Activated T-helper 17 cell treated with anti-CD3 and anti-CD28 coated beads, Interleukin-2, amount 50 U/mL, for 72 hours (primary cell): ENCODE data around the gene KRTAP5-1. TPM values are rescaled to one million over a fixed set of nuclear protein-coding genes. Genes with fewer than 3 reads are reported as not detected.
A peak's percentile ranks its signal among the peaks of the same experiment; 100 is the strongest.

Experiments
- ATAC-seq: fragments of 150-1000 bp; cut with Tn5 transposase; replicated peaks from 2 replicates; pipeline ENCODE4 v1.10.0; 2021; ENCODE audit warnings: mild to moderate bottlenecking, moderate library complexity
- H3K27ac Mint-ChIP-seq: one replicate; pipeline ENCODE4 v1.8.0; 2022; ENCODE audit warnings: mixed read lengths
- H3K27me3 Mint-ChIP-seq: one replicate; pipeline ENCODE4 v1.8.0; 2022; ENCODE audit warnings: mixed read lengths
- H3K36me3 Mint-ChIP-seq: one replicate; pipeline ENCODE4 v1.8.0; 2022; ENCODE audit warnings: low read depth, mild to moderate bottlenecking, mixed read lengths
- H3K4me1 Mint-ChIP-seq: one replicate; pipeline ENCODE4 v1.8.0; 2022; ENCODE audit warnings: mixed read lengths
- H3K4me3 Mint-ChIP-seq: one replicate; pipeline ENCODE4 v1.8.0; 2022; ENCODE audit warnings: mild to moderate bottlenecking, mixed read lengths
- H3K9me3 Mint-ChIP-seq: one replicate; pipeline ENCODE4 v1.8.0; 2022; ENCODE audit warnings: mixed read lengths
- total RNA-seq, 2 donors: library from RNA; stranded (reverse); gene quantifications; one replicate each; pipeline ENCODE4 v1.2.3, GENCODE V29; 2022

The KRTAP5-1 gene
- total RNA-seq, 2 donors from 2014 or later, result not detected

GRCh38 chr11:1570896-1571759 lies 14.0 kb downstream of the KRTAP5-1 start:
- Mint-ChIP-seq H3K36me3 (no peaks in the 10 kb centered on the region), H3K27me3 (no peaks in the 10 kb centered on the region), H3K9me3 (no peaks in the 10 kb centered on the region), H3K4me1 (no peaks in the 10 kb centered on the region), H3K4me3 (peak overlapping the region; percentile 39), H3K27ac (no peak overlapping the region)
- ATAC-seq, result no peak

GRCh38 chr11:1570531-1570895 lies 14.6 kb downstream of the KRTAP5-1 start:
- no peak overlapping the region for H3K27ac Mint-ChIP-seq
- H3K4me1 Mint-ChIP-seq, result no peaks in the 10 kb centered on the region
- H3K9me3 Mint-ChIP-seq, result no peaks in the 10 kb centered on the region
- H3K27me3 Mint-ChIP-seq, result no peaks in the 10 kb centered on the region
- no peak for ATAC-seq
- no peaks in the 10 kb centered on the region for H3K36me3 Mint-ChIP-seq
- H3K4me3 Mint-ChIP-seq, result peak overlapping the region; percentile 39

GRCh38 chr11:1570001-1570453 lies 15.1 kb downstream of the KRTAP5-1 start:
- H3K4me3 Mint-ChIP-seq, result no peak overlapping the region
- no peaks in the 10 kb centered on the region for H3K27me3 Mint-ChIP-seq
- ATAC-seq, result no peak
- no peaks in the 10 kb centered on the region for H3K9me3 Mint-ChIP-seq
- no peaks in the 10 kb centered on the region for H3K36me3 Mint-ChIP-seq
- no peak overlapping the region for H3K27ac Mint-ChIP-seq
- H3K4me1 Mint-ChIP-seq, result no peaks in the 10 kb centered on the region

GRCh38 chr11:1569251-1569780 lies 15.8 kb downstream of the KRTAP5-1 start:
- no peak for ATAC-seq
- Mint-ChIP-seq H3K27me3 (no peaks in the 10 kb centered on the region), H3K27ac (no peak overlapping the region), H3K4me1 (no peaks in the 10 kb centered on the region), H3K4me3 (no peak overlapping the region), H3K36me3 (no peaks in the 10 kb centered on the region), H3K9me3 (no peaks in the 10 kb centered on the region)

- Mint-ChIP-seq H3K4me3 (no peak overlapping the region), H3K36me3 (no peaks in the 10 kb centered on the region), H3K4me1 (no peaks in the 10 kb centered on the region), H3K9me3 (no peaks in the 10 kb centered on the region), H3K27ac (no peak overlapping the region), H3K27me3 (no peaks in the 10 kb centered on the region)
- ATAC-seq, result no peak
Measured at GRCh38 chr11:1568441-1568911, 16.6 kb downstream of the KRTAP5-1 start.

GRCh38 chr11:1567721-1568100 lies 17.4 kb downstream of the KRTAP5-1 start:
- Mint-ChIP-seq H3K4me1 (no peaks in the 10 kb centered on the region), H3K27me3 (no peaks in the 10 kb centered on the region), H3K4me3 (no peak overlapping the region), H3K36me3 (no peaks in the 10 kb centered on the region), H3K27ac (no peak overlapping the region), H3K9me3 (no peaks in the 10 kb centered on the region)
- ATAC-seq, result no peak

GRCh38 chr11:1567052-1567720 lies 17.9 kb downstream of the KRTAP5-1 start:
- Mint-ChIP-seq H3K36me3 (no peaks in the 10 kb centered on the region), H3K4me3 (no peak overlapping the region), H3K4me1 (no peaks in the 10 kb centered on the region), H3K9me3 (no peaks in the 10 kb centered on the region), H3K27ac (no peak overlapping the region), H3K27me3 (no peaks in the 10 kb centered on the region)
- ATAC-seq, result no peak

- Mint-ChIP-seq H3K36me3 (no peaks in the 10 kb centered on the region), H3K27ac (no peak overlapping the region), H3K4me3 (no peak overlapping the region), H3K27me3 (no peaks in the 10 kb centered on the region), H3K4me1 (no peaks in the 10 kb centered on the region), H3K9me3 (no peaks in the 10 kb centered on the region)
- ATAC-seq, result no peak
Measured at GRCh38 chr11:1566381-1567051, 18.6 kb downstream of the KRTAP5-1 start.

- no peaks in the 10 kb centered on the region for H3K9me3 Mint-ChIP-seq
- H3K4me1 Mint-ChIP-seq, result no peaks in the 10 kb centered on the region
- H3K36me3 Mint-ChIP-seq, result no peaks in the 10 kb centered on the region
- no peaks in the 10 kb centered on the region for H3K27me3 Mint-ChIP-seq
- no peak for ATAC-seq
- H3K27ac Mint-ChIP-seq, result no peak overlapping the region
- H3K4me3 Mint-ChIP-seq, result no peak overlapping the region
Measured at GRCh38 chr11:1565904-1566247, 19.2 kb downstream of the KRTAP5-1 start.

- H3K9me3 Mint-ChIP-seq, result no peaks in the 10 kb centered on the region
- no peak for ATAC-seq
- H3K27ac Mint-ChIP-seq, result no peak overlapping the region
- H3K36me3 Mint-ChIP-seq, result no peaks in the 10 kb centered on the region
- H3K27me3 Mint-ChIP-seq, result no peaks in the 10 kb centered on the region
- no peak overlapping the region for H3K4me3 Mint-ChIP-seq
- no peaks in the 10 kb centered on the region for H3K4me1 Mint-ChIP-seq
Measured at GRCh38 chr11:1565173-1565903, 19.7 kb downstream of the KRTAP5-1 start.

GRCh38 chr11:1564535-1565172 lies 20.4 kb downstream of the KRTAP5-1 start:
- no peak overlapping the region for H3K27ac Mint-ChIP-seq
- no peak for ATAC-seq
- no peaks in the 10 kb centered on the region for H3K36me3 Mint-ChIP-seq
- H3K9me3 Mint-ChIP-seq, result no peaks in the 10 kb centered on the region
- H3K4me1 Mint-ChIP-seq, result no peaks in the 10 kb centered on the region
- no peak overlapping the region for H3K4me3 Mint-ChIP-seq
- H3K27me3 Mint-ChIP-seq, result no peaks in the 10 kb centered on the region

GRCh38 chr11:1563697-1564534 lies 21.2 kb downstream of the KRTAP5-1 start:
- no peak overlapping the region for H3K27ac Mint-ChIP-seq
- H3K4me3 Mint-ChIP-seq, result no peak overlapping the region
- ATAC-seq, result no peak
- H3K36me3 Mint-ChIP-seq, result no peaks in the 10 kb centered on the region
- no peaks in the 10 kb centered on the region for H3K9me3 Mint-ChIP-seq
- H3K4me1 Mint-ChIP-seq, result no peaks in the 10 kb centered on the region
- H3K27me3 Mint-ChIP-seq, result no peaks in the 10 kb centered on the region

- Mint-ChIP-seq H3K27ac (no peak overlapping the region), H3K9me3 (no peaks in the 10 kb centered on the region), H3K36me3 (no peaks in the 10 kb centered on the region), H3K4me3 (no peak overlapping the region), H3K4me1 (no peaks in the 10 kb centered on the region), H3K27me3 (no peaks in the 10 kb centered on the region)
- no peak for ATAC-seq
Measured at GRCh38 chr11:1563149-1563638, 21.9 kb downstream of the KRTAP5-1 start.
